Dendritic cell treated with granulocyte-macrophage colony-stimulating factor and Interleukin-4, amounts not matched to agents 40 ng/mL and 50 ng/mL, for 4 days (primary cell): ENCODE results near the gene VAPB.

ENCODE experiments used
- H3K27ac Mint-ChIP-seq: one replicate; pipeline ENCODE4 v1.8.0; 2022; ENCODE audit warnings: mild to moderate bottlenecking, mixed read lengths
- H3K27me3 Mint-ChIP-seq: one replicate; pipeline ENCODE4 v1.8.0; 2022; ENCODE audit warnings: mild to moderate bottlenecking, mixed read lengths
- H3K36me3 Mint-ChIP-seq: one replicate; pipeline ENCODE4 v1.8.0; 2022; ENCODE audit warnings: low read depth, mixed read lengths
- H3K4me1 Mint-ChIP-seq: one replicate; pipeline ENCODE4 v1.8.0; 2022; ENCODE audit warnings: low read depth, mixed read lengths
- H3K4me3 Mint-ChIP-seq: one replicate; pipeline ENCODE4 v1.8.0; 2022; ENCODE audit warnings: mild to moderate bottlenecking, moderate library complexity, mixed read lengths
- H3K9me3 Mint-ChIP-seq: one replicate; pipeline ENCODE4 v1.8.0; 2022; ENCODE audit warnings: mixed read lengths
- intact Hi-C: fragments of 100-400 bp; cut with micrococcal nuclease; formaldehyde crosslinking; loops from one replicate; pipeline ENCODE4 v1.15.0; 2022

Gene VAPB

GRCh38 chr20:58444746-58445255 lies 55.8 kb downstream of the VAPB start:
- H3K4me3 Mint-ChIP-seq = no peak overlapping the region
- H3K9me3 Mint-ChIP-seq = no peaks in the 10 kb centered on the region
- peaks cover 5% of the 10 kb centered on the region for H3K4me1 Mint-ChIP-seq
- H3K27me3 Mint-ChIP-seq = no peaks in the 10 kb centered on the region
- peaks cover 86% of the 10 kb centered on the region for H3K36me3 Mint-ChIP-seq
- H3K27ac Mint-ChIP-seq = no peak overlapping the region
- intact Hi-C loops = no loop called here

GRCh38 chr20:58446264-58446959 lies 57.4 kb downstream of the VAPB start:
- Mint-ChIP-seq H3K4me1 (peaks cover 5% of the 10 kb centered on the region), H3K4me3 (no peak overlapping the region), H3K36me3 (peaks cover 80% of the 10 kb centered on the region), H3K27ac (no peak overlapping the region), H3K27me3 (no peaks in the 10 kb centered on the region), H3K9me3 (no peaks in the 10 kb centered on the region)
- intact Hi-C loops = loop anchor here (2.0 kb wide), 1 partner anchor 210 kb away; no protein-coding TSS in a partner anchor

DNA sequence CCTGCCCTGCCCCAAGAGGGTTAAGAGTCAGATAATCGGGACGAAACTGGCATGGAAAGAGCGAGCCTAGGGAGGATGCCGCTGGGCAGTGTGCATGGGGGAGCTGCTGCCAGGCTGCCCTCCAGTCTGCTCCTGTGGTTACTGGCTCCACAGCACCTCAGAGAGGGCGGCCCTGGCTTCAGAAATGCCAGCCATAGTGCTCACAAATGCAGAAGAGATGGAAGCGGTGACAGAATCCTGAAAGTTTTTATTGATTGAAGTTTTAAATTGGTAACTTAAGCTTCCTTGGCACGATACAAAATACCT lies 57.9 kb downstream of the VAPB start:
- H3K36me3 Mint-ChIP-seq = peaks cover 75% of the 10 kb centered on the region
- peaks cover under 1% of the 10 kb centered on the region for H3K4me1 Mint-ChIP-seq

DNA sequence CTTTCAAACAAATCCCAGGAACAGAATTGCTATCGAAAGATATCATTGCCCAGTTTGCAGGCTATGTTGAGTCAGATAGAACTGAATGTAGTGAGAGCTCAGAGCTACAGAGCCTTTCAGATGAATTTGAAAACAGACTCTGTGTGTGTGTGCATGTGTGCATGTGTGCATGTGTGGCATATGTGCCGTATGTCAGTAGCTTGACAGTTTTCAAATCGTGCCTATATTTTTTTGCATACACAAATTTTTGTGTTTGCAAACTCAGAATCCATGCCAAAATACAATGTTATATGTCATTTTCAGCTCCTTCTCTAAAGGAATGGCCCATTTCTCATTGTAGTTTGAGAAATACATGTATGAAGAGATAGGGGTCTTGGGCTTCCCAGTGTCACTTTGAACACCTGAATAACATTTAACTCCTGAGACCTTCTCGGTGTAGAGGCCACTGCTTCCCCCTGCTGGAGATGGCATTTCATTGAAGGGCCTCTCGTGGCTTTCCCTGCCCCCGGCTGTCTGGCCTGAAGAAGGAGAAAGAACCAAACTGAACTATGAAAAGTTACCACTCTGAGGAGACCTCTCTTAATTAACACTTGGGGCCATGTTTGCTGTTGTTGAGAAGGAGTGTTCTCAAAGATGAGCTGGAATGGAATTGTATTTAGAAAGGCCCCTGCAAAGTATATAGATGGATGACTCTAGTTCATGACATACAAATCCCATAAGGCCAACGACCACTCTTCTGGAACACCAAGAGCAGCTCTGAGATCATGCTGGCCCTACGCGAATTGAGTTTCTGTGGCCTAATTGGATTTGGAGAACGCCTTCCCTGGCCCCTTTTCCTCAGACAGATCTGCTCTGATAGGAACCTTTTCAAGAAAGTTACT lies 58.7 kb downstream of the VAPB start:
- H3K36me3 Mint-ChIP-seq = peaks cover 73% of the 10 kb centered on the region
- no peaks in the 10 kb centered on the region for H3K9me3 Mint-ChIP-seq
- no peaks in the 10 kb centered on the region for H3K27me3 Mint-ChIP-seq
- H3K27ac Mint-ChIP-seq = no peak overlapping the region
- intact Hi-C loops = loop anchor here (2.0 kb wide), 1 partner anchor 211 kb away; no protein-coding TSS in a partner anchor
- no peaks in the 10 kb centered on the region for H3K4me1 Mint-ChIP-seq
- H3K4me3 Mint-ChIP-seq = no peak overlapping the region

More for the DNA sequence above, 57.9 kb downstream of the VAPB start:
- intact Hi-C loops = loop anchor here (2.0 kb wide), 1 partner anchor 210 kb away; no protein-coding TSS in a partner anchor
- Mint-ChIP-seq H3K27ac (no peak overlapping the region), H3K27me3 (no peaks in the 10 kb centered on the region), H3K4me3 (no peak overlapping the region), H3K9me3 (no peaks in the 10 kb centered on the region)

GRCh38 chr20:58448958-58449357 lies 59.9 kb downstream of the VAPB start:
- H3K9me3 Mint-ChIP-seq = no peaks in the 10 kb centered on the region
- H3K36me3 Mint-ChIP-seq = peaks cover 64% of the 10 kb centered on the region
- H3K4me1 Mint-ChIP-seq = no peaks in the 10 kb centered on the region
- no peak overlapping the region for H3K4me3 Mint-ChIP-seq
- intact Hi-C loops = no loop called here
- H3K27ac Mint-ChIP-seq = no peak overlapping the region
- no peaks in the 10 kb centered on the region for H3K27me3 Mint-ChIP-seq

- no peak overlapping the region for H3K4me3 Mint-ChIP-seq
- H3K36me3 Mint-ChIP-seq = peaks cover 56% of the 10 kb centered on the region
- no peaks in the 10 kb centered on the region for H3K4me1 Mint-ChIP-seq
- intact Hi-C loops = no loop called here
- no peaks in the 10 kb centered on the region for H3K27me3 Mint-ChIP-seq
- H3K27ac Mint-ChIP-seq = no peak overlapping the region
- H3K9me3 Mint-ChIP-seq = no peaks in the 10 kb centered on the region
Observed at GRCh38 chr20:58449681-58450221, 60.7 kb downstream of the VAPB start.

- intact Hi-C loops = no loop called here
- H3K9me3 Mint-ChIP-seq = no peaks in the 10 kb centered on the region
- no peaks in the 10 kb centered on the region for H3K27me3 Mint-ChIP-seq
- H3K27ac Mint-ChIP-seq = no peak overlapping the region
- H3K36me3 Mint-ChIP-seq = peaks cover 51% of the 10 kb centered on the region
- no peaks in the 10 kb centered on the region for H3K4me1 Mint-ChIP-seq
- no peak overlapping the region for H3K4me3 Mint-ChIP-seq
Observed at GRCh38 chr20:58450254-58450653, 61.2 kb downstream of the VAPB start.

- Mint-ChIP-seq H3K4me3 (no peak overlapping the region), H3K36me3 (peaks cover 42% of the 10 kb centered on the region), H3K27me3 (no peaks in the 10 kb centered on the region), H3K27ac (no peak overlapping the region), H3K9me3 (no peaks in the 10 kb centered on the region), H3K4me1 (no peaks in the 10 kb centered on the region)
- intact Hi-C loops = no loop called here
Observed at GRCh38 chr20:58452667-58453255, 63.7 kb downstream of the VAPB start.

DNA sequence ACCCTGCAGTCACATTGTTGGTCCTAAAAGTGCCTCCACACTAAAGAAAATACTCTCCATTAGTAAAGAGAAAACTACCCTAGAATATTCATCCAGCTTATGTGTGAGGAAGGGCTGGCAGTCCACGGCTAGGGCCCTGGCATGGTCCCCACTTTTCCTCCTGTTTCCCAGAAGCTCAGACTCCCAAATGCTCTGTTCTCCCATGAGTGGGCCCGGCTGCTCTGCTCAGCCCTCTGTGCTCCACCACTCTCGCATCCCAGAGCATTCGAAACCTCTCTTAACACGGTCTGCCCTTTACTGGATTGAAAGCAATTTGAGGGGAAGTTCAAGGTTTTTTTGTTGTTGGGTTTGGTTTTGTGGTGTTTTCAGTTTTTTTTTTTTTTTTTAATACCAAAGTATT lies 64.4 kb downstream of the VAPB start:
- Mint-ChIP-seq H3K36me3 (peaks cover 35% of the 10 kb centered on the region), H3K27ac (no peak overlapping the region), H3K27me3 (no peaks in the 10 kb centered on the region), H3K9me3 (no peaks in the 10 kb centered on the region), H3K4me3 (no peak overlapping the region), H3K4me1 (peaks cover 1% of the 10 kb centered on the region)
- intact Hi-C loops = no loop called here

DNA sequence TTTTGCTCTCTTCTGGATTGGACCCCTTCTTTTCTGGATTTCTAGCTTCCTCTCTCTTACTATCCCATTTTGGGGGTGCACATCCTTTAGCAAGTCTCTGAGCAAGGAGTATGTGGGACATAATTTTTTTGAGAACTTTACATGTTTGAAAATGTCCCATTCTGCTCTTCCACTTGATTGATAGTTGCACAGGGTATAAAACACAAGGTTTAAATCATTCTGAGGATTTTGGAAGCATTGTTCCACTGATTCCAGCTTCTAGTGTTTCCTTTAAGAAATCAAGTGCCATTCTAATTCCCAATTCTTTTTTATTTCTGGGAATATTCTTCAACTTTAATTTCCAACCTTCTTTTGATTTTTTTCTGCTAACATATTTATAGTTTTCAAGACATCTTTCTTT lies 65.4 kb downstream of the VAPB start:
- no peak overlapping the region for H3K4me3 Mint-ChIP-seq
- peaks cover 7% of the 10 kb centered on the region for H3K4me1 Mint-ChIP-seq
- peaks cover 25% of the 10 kb centered on the region for H3K36me3 Mint-ChIP-seq
- no peaks in the 10 kb centered on the region for H3K27me3 Mint-ChIP-seq
- H3K27ac Mint-ChIP-seq = no peak overlapping the region
- intact Hi-C loops = no loop called here
- H3K9me3 Mint-ChIP-seq = no peaks in the 10 kb centered on the region

- H3K36me3 Mint-ChIP-seq = peaks cover 13% of the 10 kb centered on the region
- no peaks in the 10 kb centered on the region for H3K9me3 Mint-ChIP-seq
- intact Hi-C loops = no loop called here
- no peak overlapping the region for H3K4me3 Mint-ChIP-seq
- peaks cover 7% of the 10 kb centered on the region for H3K4me1 Mint-ChIP-seq
- H3K27ac Mint-ChIP-seq = no peak overlapping the region
- no peaks in the 10 kb centered on the region for H3K27me3 Mint-ChIP-seq
Observed at GRCh38 chr20:58457083-58457695, 68.2 kb downstream of the VAPB start.

- no peaks in the 10 kb centered on the region for H3K9me3 Mint-ChIP-seq
- peaks cover 7% of the 10 kb centered on the region for H3K4me1 Mint-ChIP-seq
- H3K36me3 Mint-ChIP-seq = peaks cover 8% of the 10 kb centered on the region
- H3K27me3 Mint-ChIP-seq = no peaks in the 10 kb centered on the region
- H3K27ac Mint-ChIP-seq = no peak overlapping the region
- no peak overlapping the region for H3K4me3 Mint-ChIP-seq
- intact Hi-C loops = no loop called here
Observed at GRCh38 chr20:58458342-58459057, 69.5 kb downstream of the VAPB start.

DNA sequence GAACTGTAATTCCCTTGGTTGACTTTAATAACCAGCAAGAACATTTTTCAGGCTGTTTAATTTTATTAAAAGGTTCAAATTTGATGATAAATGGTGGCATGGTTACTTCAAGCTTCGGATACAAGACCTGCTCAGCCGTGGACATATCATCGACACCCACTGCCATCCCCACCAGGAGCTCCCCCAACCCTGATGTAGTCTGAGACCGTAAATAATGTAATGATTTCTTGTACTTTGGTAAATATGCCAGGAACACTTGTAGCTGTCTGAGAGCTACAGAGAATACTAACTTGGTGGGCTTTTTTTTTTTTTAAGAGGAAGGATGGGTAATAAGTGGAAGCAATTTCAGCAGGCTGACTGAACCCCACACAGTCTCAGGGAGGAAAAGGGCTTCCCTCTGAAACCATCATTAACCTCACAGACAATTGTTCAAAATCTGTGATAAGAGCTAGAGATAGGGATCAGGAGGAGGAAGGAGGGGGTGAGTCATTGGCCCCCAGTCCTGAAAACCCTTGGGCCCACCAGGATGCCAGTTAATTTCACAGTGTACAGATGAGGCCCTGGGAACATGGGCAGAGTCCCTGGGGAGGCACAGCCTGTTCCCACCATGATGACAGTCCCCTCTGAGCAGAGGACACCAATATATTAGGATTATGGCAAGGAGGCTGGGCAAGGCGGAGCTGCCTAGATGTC lies 70.2 kb downstream of the VAPB start:
- H3K9me3 Mint-ChIP-seq = no peaks in the 10 kb centered on the region
- no peak overlapping the region for H3K4me3 Mint-ChIP-seq
- H3K4me1 Mint-ChIP-seq = peaks cover 7% of the 10 kb centered on the region
- intact Hi-C loops = no loop called here
- H3K36me3 Mint-ChIP-seq = peaks cover 8% of the 10 kb centered on the region
- no peaks in the 10 kb centered on the region for H3K27me3 Mint-ChIP-seq
- no peak overlapping the region for H3K27ac Mint-ChIP-seq
